SK-N-SH (cell line): Measurements from ENCODE around the gene HSD17B12. TPM values are rescaled to one million over a fixed set of nuclear protein-coding genes. Genes with fewer than 3 reads are reported as not detected.

ENCODE experiments used
- CTCF ChIP-seq: fragments of 200-600 bp; sonication (generic); IDR thresholded peaks from 2 replicates; pipeline ENCODE4 v1.6.1; 2017; ENCODE audit warnings: antibody characterized with exemption, mild to moderate bottlenecking, moderate library complexity
- ELF1 ChIP-seq: IDR thresholded peaks from 2 replicates; pipeline ENCODE4 v1.4.0; 2012
- EP300 ChIP-seq, 2 experiments: IDR thresholded peaks; 2 replicates each; pipeline versions ENCODE4 v1.4.0 to v1.6.1; 2012; ENCODE audit warnings: borderline replicate concordance in 1 of 2, low read depth in 1 of 2, low read length in 1 of 2
- EZH2phosphoT487 ChIP-seq: fragments of 200-600 bp; sonication (generic); IDR thresholded peaks from 2 replicates; pipeline ENCODE4 v1.6.1; 2017; ENCODE audit warnings: low read depth, mixed run types, mild to moderate bottlenecking, antibody characterized with exemption, moderate library complexity, borderline replicate concordance
- FOSL2 ChIP-seq: IDR thresholded peaks from 2 replicates; pipeline ENCODE4 v1.4.0; 2012; ENCODE audit warnings: low read depth, mild to moderate bottlenecking, moderate library complexity, borderline replicate concordance
- FOXJ3 ChIP-seq: sonication (generic); formaldehyde crosslinking; IDR thresholded peaks from 2 replicates; pipeline ENCODE4 v1.5.1; 2020; ENCODE audit warnings: mild to moderate bottlenecking, missing genetic modification reagents
- IRF3 ChIP-seq: fragments of 150-350 bp; IDR thresholded peaks from 2 replicates; pipeline ENCODE4 v1.6.1; 2016; ENCODE audit warnings: mild to moderate bottlenecking, low read depth, low read length
- MEF2A ChIP-seq: IDR thresholded peaks from 2 replicates; pipeline ENCODE4 v1.4.0; 2012; ENCODE audit warnings: low read depth, borderline replicate concordance
- MXI1 ChIP-seq: IDR thresholded peaks from 2 replicates; pipeline ENCODE4 v1.6.1; 2012; ENCODE audit warnings: mild to moderate bottlenecking, low read depth, low read length, improper control_type of control experiment
- NFIC ChIP-seq: IDR thresholded peaks from 2 replicates; pipeline ENCODE4 v1.4.0; 2012; ENCODE audit warnings: borderline replicate concordance
- NRF1 ChIP-seq: IDR thresholded peaks from 2 replicates; pipeline ENCODE4 v1.6.1; 2012; ENCODE audit warnings: low read depth, mild to moderate bottlenecking, low read length
- PBX3 ChIP-seq: IDR thresholded peaks from 2 replicates; pipeline ENCODE4; 2012
- RAD21 ChIP-seq: IDR thresholded peaks from 2 replicates; pipeline ENCODE4 v1.6.1; 2012; ENCODE audit warnings: mild to moderate bottlenecking, low read length
- RCOR1 ChIP-seq: fragments of 150-350 bp; IDR thresholded peaks from 2 replicates; pipeline ENCODE4 v1.6.1; 2017; ENCODE audit warnings: antibody characterized with exemption, low read length
- REST ChIP-seq: IDR thresholded peaks from 2 replicates; pipeline ENCODE4 v1.6.1; 2012; ENCODE audit warnings: mild to moderate bottlenecking, low read depth, low read length, moderate library complexity
- RFX5 ChIP-seq: IDR thresholded peaks from 2 replicates; pipeline ENCODE4 v1.6.1; 2012; ENCODE audit warnings: mild to moderate bottlenecking, improper control_type of control experiment, low read length
- SIN3A ChIP-seq: IDR thresholded peaks from 2 replicates; pipeline ENCODE4 v1.6.1; 2012; ENCODE audit warnings: low read depth, mild to moderate bottlenecking, low read length, moderate library complexity, borderline replicate concordance
- SMC3 ChIP-seq: IDR thresholded peaks from 2 replicates; pipeline ENCODE4 v1.6.1; 2012; ENCODE audit warnings: low read depth, low read length, improper control_type of control experiment
- TAF1 ChIP-seq: IDR thresholded peaks from 2 replicates; pipeline ENCODE4 v1.6.1; 2012; ENCODE audit warnings: low read depth, mild to moderate bottlenecking, low read length, moderate library complexity, borderline replicate concordance
- TCF12 ChIP-seq: IDR thresholded peaks from 2 replicates; pipeline ENCODE4 v1.4.0; 2012
- TEAD4 ChIP-seq: IDR thresholded peaks from 2 replicates; pipeline ENCODE4 v1.4.0; 2012; ENCODE audit warnings: mild to moderate bottlenecking, borderline replicate concordance; ENCODE audit not compliant: insufficient read depth
- YY1 ChIP-seq: IDR thresholded peaks from 2 replicates; pipeline ENCODE4 v1.4.0; 2012; ENCODE audit warnings: low read depth, mild to moderate bottlenecking
- polyA plus RNA-seq, 3 experiments: library from polyadenylated mRNA; depleted of rRNA; stranded (reverse); fragments of >200 nt; gene quantifications; 2 replicates each; pipeline ENCODE4 v1.2.3, GENCODE V29; 2012
- TF ChIP-seq, protein P1 (sequence below): fragments of 150-350 bp; IDR thresholded peaks from 2 replicates; pipeline ENCODE4 v1.6.1; 2017; ENCODE audit warnings: antibody characterized with exemption, low read length, low read depth, borderline replicate concordance
- TF ChIP-seq, protein P2 (sequence below): IDR thresholded peaks from 2 replicates; pipeline ENCODE4 v1.4.0; 2012; ENCODE audit warnings: low read depth, borderline replicate concordance

HSD17B12 gene
- polyA plus RNA-seq, 1 of the 3 experiments (the other 2 are of a cell fraction): 19.7 TPM

- no peak for TF ChIP-seq REST
- TF ChIP-seq FOSL2: no peak
- TF ChIP-seq, protein P1, sequence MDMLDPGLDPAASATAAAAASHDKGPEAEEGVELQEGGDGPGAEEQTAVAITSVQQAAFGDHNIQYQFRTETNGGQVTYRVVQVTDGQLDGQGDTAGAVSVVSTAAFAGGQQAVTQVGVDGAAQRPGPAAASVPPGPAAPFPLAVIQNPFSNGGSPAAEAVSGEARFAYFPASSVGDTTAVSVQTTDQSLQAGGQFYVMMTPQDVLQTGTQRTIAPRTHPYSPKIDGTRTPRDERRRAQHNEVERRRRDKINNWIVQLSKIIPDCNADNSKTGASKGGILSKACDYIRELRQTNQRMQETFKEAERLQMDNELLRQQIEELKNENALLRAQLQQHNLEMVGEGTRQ: no peak
- TF ChIP-seq IRF3: no peak
- peak; percentile 77 for TF ChIP-seq RCOR1
- no peak for TF ChIP-seq EZH2phosphoT487
- TF ChIP-seq, protein P2, sequence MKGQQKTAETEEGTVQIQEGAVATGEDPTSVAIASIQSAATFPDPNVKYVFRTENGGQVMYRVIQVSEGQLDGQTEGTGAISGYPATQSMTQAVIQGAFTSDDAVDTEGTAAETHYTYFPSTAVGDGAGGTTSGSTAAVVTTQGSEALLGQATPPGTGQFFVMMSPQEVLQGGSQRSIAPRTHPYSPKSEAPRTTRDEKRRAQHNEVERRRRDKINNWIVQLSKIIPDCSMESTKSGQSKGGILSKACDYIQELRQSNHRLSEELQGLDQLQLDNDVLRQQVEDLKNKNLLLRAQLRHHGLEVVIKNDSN: no peak
- TF ChIP-seq MXI1: peak; percentile 67; the same call in 1 of the 2 replicates
- no peak for TF ChIP-seq SIN3A
- TF ChIP-seq EP300 (IDR thresholded peaks at IDR 0.05; ENCODE audit: borderline replicate concordance in 1 of 2, low read depth in 1 of 2, low read length in 1 of 2): peak in 1 of 2 experiments; percentile 88; a peak in 2 of 4 replicates
- TF ChIP-seq RAD21: no peak
- TF ChIP-seq FOXJ3: 0 out of 2 replicates have a peak, but pooled peaks have one; percentile 60
- no peak for TF ChIP-seq NRF1
- TF ChIP-seq MEF2A: no peak
- TF ChIP-seq SMC3: no peak
- no peak for TF ChIP-seq RFX5
- no peak for TF ChIP-seq CTCF
- TF ChIP-seq NFIC: no peak
- TF ChIP-seq ELF1: no peak
- TF ChIP-seq TEAD4: no peak
- TF ChIP-seq TCF12: peak; percentile 44; the same call in 1 of the 2 replicates
- no peak for TF ChIP-seq YY1
- TF ChIP-seq PBX3: peak; percentile 35; the same call in 1 of the 2 replicates
- TF ChIP-seq TAF1: no peak
Observed at GRCh38 chr11:43693069-43693468, 12.5 kb downstream of the HSD17B12 start (continued).
